SK-N-SH (cell line): ENCODE results near the gene TRPM3. TPM values are rescaled to one million over a fixed set of nuclear protein-coding genes. Genes with fewer than 3 reads are reported as not detected.

Source experiments
- CTCF ChIA-PET: fragments of 300-600, 350-600 bp; formaldehyde crosslinking; extraction: SDS; loops from one replicate; lab custom pipeline; 2021; lab: Yijun Ruan, JAX
- POLR2A ChIA-PET: fragments of 350-600 bp; sonication (Branson Sonifier 250); formaldehyde crosslinking; extraction: SDS; loops from one replicate; lab custom pipeline; 2020; ENCODE audit warnings: antibody characterized with exemption, inconsistent platforms; lab: Yijun Ruan, JAX
- DNase-seq: peaks from one replicate; pipeline ENCODE4 v3.0.0; 2012
- H2AFZ ChIP-seq: fragments of 200-600 bp; sonication (generic); 2 replicates; pipeline ENCODE4 v1.8.1; 2016; ENCODE audit warnings: antibody characterized with exemption, mild to moderate bottlenecking, low read depth
- H3F3A ChIP-seq: fragments of 200-600 bp; sonication (generic); replicated peaks from 2 replicates; pipeline ENCODE3; 2016; ENCODE audit warnings: antibody characterized with exemption, mild to moderate bottlenecking; ENCODE audit not compliant: insufficient read depth
- H3K27ac ChIP-seq, 2 experiments: fragments of 200-500 bp in 1 of 2; fragments of 200-600 bp in 1 of 2; sonication (Bioruptor generic) in 1 of 2; sonication (generic), shearing (Covaris generic) in 1 of 2; 2 replicates each; pipeline versions ENCODE4 v1.5.1 to v1.6.1; 2014 to 2016; ENCODE audit warnings: low read depth in 2 of 2, inconsistent platforms in 1 of 2, low read length in 1 of 2, mild to moderate bottlenecking in 1 of 2, mixed read lengths in 1 of 2
- H3K27me3 ChIP-seq: fragments of 200-600 bp; sonication (generic), shearing (Covaris generic); 2 replicates; pipeline ENCODE4 v1.6.1; 2016; ENCODE audit warnings: mixed run types; ENCODE audit not compliant: insufficient read depth
- H3K36me3 ChIP-seq, 2 experiments: fragments of 200-500 bp in 1 of 2; fragments of 200-600 bp in 1 of 2; sonication (Bioruptor generic) in 1 of 2; sonication (generic) in 1 of 2; replicated peaks in 1 of 2; 2 replicates each; pipeline versions ENCODE3 to v1.5.1; 2014 to 2016; ENCODE audit warnings: low read length in 1 of 2, mild to moderate bottlenecking in 1 of 2; ENCODE audit not compliant: insufficient read depth in 2 of 2, control insufficient read depth in 1 of 2
- H3K4me1 ChIP-seq, 2 experiments: fragments of 200-500 bp in 1 of 2; fragments of 200-600 bp in 1 of 2; sonication (Bioruptor generic) in 1 of 2; sonication (generic), shearing (Covaris generic) in 1 of 2; 2 replicates each; pipeline versions ENCODE4 v1.5.1 to v1.6.1; 2014 to 2016; ENCODE audit warnings: low read depth in 1 of 2, low read length in 1 of 2, mixed run types in 1 of 2; ENCODE audit not compliant: insufficient read depth in 2 of 2, control insufficient read depth in 1 of 2
- H3K4me2 ChIP-seq: fragments of 200-600 bp; sonication (generic), shearing (Covaris generic); 2 replicates; pipeline ENCODE4 v1.6.1; 2017; ENCODE audit warnings: mixed run types
- H3K4me3 ChIP-seq, 2 experiments: fragments of 200-500 bp in 1 of 2; fragments of 200-600 bp in 1 of 2; sonication (Bioruptor generic) in 1 of 2; sonication (generic), shearing (Covaris generic) in 1 of 2; 2 replicates each; pipeline versions ENCODE4 v1.5.1 to v1.8.1; 2014 to 2016; ENCODE audit warnings: low read depth in 2 of 2, inconsistent platforms in 1 of 2, low read length in 1 of 2, mild to moderate bottlenecking in 1 of 2, mixed read lengths in 1 of 2, moderate library complexity in 1 of 2
- H3K79me2 ChIP-seq: fragments of 200-600 bp; sonication (generic); 2 replicates; pipeline ENCODE4 v1.8.1; 2017; ENCODE audit warnings: mild to moderate bottlenecking; ENCODE audit not compliant: insufficient read depth
- H3K9ac ChIP-seq: fragments of 200-600 bp; sonication (generic); 2 replicates; pipeline ENCODE4 v1.6.1; 2017; ENCODE audit warnings: mixed run types
- H3K9me2 ChIP-seq: fragments of 200-600 bp; sonication (generic); 2 replicates; pipeline ENCODE4 v1.6.1; 2017; ENCODE audit warnings: mixed run types
- H3K9me3 ChIP-seq: fragments of 200-600 bp; sonication (generic); 2 replicates; pipeline ENCODE4 v1.6.1; 2017; ENCODE audit warnings: mixed run types, mild to moderate bottlenecking, moderate library complexity
- H4K20me1 ChIP-seq: fragments of 200-600 bp; sonication (generic); 2 replicates; pipeline ENCODE4 v1.6.1; 2017; ENCODE audit warnings: mild to moderate bottlenecking, mixed run types; ENCODE audit not compliant: insufficient read depth
- CHD2 ChIP-seq: fragments of 150-350 bp; IDR thresholded peaks from 2 replicates; pipeline ENCODE4 v1.6.1; 2018; ENCODE audit warnings: low read length; ENCODE audit not compliant: partially characterized antibody
- ELF1 ChIP-seq: IDR thresholded peaks from 2 replicates; pipeline ENCODE4 v1.4.0; 2012
- FOXM1 ChIP-seq: IDR thresholded peaks from 2 replicates; pipeline ENCODE4 v1.4.0; 2012; ENCODE audit warnings: low read depth, mild to moderate bottlenecking
- GABPA ChIP-seq: IDR thresholded peaks from 2 replicates; pipeline ENCODE4 v1.4.0; 2012; ENCODE audit warnings: low read depth, mild to moderate bottlenecking
- MEF2A ChIP-seq: IDR thresholded peaks from 2 replicates; pipeline ENCODE4 v1.4.0; 2012; ENCODE audit warnings: low read depth, borderline replicate concordance
- POLR2AphosphoS5 ChIP-seq: IDR thresholded peaks from 2 replicates; pipeline ENCODE4 v1.6.1; 2012; ENCODE audit warnings: low read depth, low read length
- RAD21 ChIP-seq: IDR thresholded peaks from 2 replicates; pipeline ENCODE4 v1.6.1; 2012; ENCODE audit warnings: mild to moderate bottlenecking, low read length
- RCOR1 ChIP-seq: fragments of 150-350 bp; IDR thresholded peaks from 2 replicates; pipeline ENCODE4 v1.6.1; 2017; ENCODE audit warnings: antibody characterized with exemption, low read length
- SMC3 ChIP-seq: IDR thresholded peaks from 2 replicates; pipeline ENCODE4 v1.6.1; 2012; ENCODE audit warnings: low read depth, low read length, improper control_type of control experiment
- TEAD4 ChIP-seq: IDR thresholded peaks from 2 replicates; pipeline ENCODE4 v1.4.0; 2012; ENCODE audit warnings: mild to moderate bottlenecking, borderline replicate concordance; ENCODE audit not compliant: insufficient read depth
- USF1 ChIP-seq: IDR thresholded peaks from 2 replicates; pipeline ENCODE4 v1.4.0; 2012; ENCODE audit warnings: low read depth, borderline replicate concordance
- USF2 ChIP-seq: fragments of 150-350 bp; IDR thresholded peaks from 2 replicates; pipeline ENCODE4 v1.6.1; 2017; ENCODE audit warnings: antibody characterized with exemption, low read length, low read depth, borderline replicate concordance
- YY1 ChIP-seq: IDR thresholded peaks from 2 replicates; pipeline ENCODE4 v1.4.0; 2012; ENCODE audit warnings: low read depth, mild to moderate bottlenecking
- WGBS: methylation state at CpG from one replicate; pipeline ENCODE4 v1.1.6; 2017; ENCODE audit warnings: low lambda C conversion rate; 5-methylcytosine and 5-hydroxymethylcytosine counted together
- polyA plus RNA-seq, 3 experiments: library from polyadenylated mRNA; depleted of rRNA; stranded (reverse); fragments of >200 nt; gene quantifications; 2 replicates each; pipeline ENCODE4 v1.2.3, GENCODE V29; 2012
- TF ChIP-seq, protein P1 (sequence below): IDR thresholded peaks from 2 replicates; pipeline ENCODE4 v1.4.0; 2012; ENCODE audit warnings: low read depth, borderline replicate concordance
- TF ChIP-seq, protein P2 (sequence below): IDR thresholded peaks from 2 replicates; pipeline ENCODE4; 2012
- TF ChIP-seq, protein P3 (sequence below): IDR thresholded peaks from 2 replicates; pipeline ENCODE4 v1.6.1; 2012; ENCODE audit warnings: mild to moderate bottlenecking, low read depth, low read length, moderate library complexity

The TRPM3 gene
- polyA plus RNA-seq, 1 of the 3 experiments (the other 2 are of a cell fraction), result not detected

DNA sequence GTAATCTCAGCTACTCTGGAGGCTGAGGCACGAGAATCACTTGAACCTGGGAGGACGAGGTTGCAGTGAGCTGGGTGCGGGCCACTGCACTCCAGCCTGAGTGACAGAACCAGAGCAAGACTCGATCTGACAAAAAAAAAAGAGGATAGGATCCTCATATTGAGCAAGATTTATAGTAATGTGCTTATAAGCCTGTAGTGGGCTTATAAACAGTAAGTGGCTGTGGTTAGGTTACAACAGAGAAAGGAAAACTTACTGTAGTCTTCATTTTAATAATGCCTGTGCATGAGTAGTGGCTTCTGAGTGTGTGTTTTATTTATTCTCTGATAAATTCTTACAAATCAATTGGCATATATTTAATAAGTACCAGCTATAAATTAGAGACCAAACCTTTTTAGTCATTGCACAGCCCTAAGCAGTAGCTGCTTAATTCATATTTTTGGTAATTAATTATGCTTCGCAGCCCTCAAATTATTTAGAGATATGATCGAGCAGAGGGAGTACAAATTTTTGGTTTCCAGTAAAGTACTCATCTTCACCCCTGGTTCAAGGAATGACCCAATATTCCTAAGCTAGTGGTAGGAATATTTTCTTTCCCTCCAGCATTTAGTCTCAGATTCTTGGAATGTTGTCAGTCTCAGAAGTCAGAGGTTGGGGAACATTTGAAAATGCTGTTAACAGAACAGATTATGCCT, 633.2 kb downstream of the TRPM3 start:
- H3K9ac ChIP-seq, result no peak overlapping the region
- H3F3A ChIP-seq, result no peaks in the 10 kb centered on the region
- no peaks in the 10 kb centered on the region for H3K36me3 ChIP-seq
- CTCF ChIA-PET, result interaction anchor here (1.0 to 1.7 kb wide), 3 partner anchors 9 to 19 kb away, joined by 3 to 5 read pairs (median 4); no protein-coding TSS in a partner anchor
- no peaks in the 10 kb centered on the region for H3K9me2 ChIP-seq
- no peaks in the 10 kb centered on the region for H4K20me1 ChIP-seq
- no peak overlapping the region for H3K4me2 ChIP-seq
- POLR2A ChIA-PET, result interaction anchor here (1.0 kb wide), 1 partner anchor 68 kb away, joined by 3 read pairs; no protein-coding TSS in a partner anchor
- TF ChIP-seq FOXM1, result no peak
- TF ChIP-seq RAD21, result no peak
- TF ChIP-seq ELF1, result no peak
- no peak for TF ChIP-seq TEAD4
- TF ChIP-seq, protein P1, sequence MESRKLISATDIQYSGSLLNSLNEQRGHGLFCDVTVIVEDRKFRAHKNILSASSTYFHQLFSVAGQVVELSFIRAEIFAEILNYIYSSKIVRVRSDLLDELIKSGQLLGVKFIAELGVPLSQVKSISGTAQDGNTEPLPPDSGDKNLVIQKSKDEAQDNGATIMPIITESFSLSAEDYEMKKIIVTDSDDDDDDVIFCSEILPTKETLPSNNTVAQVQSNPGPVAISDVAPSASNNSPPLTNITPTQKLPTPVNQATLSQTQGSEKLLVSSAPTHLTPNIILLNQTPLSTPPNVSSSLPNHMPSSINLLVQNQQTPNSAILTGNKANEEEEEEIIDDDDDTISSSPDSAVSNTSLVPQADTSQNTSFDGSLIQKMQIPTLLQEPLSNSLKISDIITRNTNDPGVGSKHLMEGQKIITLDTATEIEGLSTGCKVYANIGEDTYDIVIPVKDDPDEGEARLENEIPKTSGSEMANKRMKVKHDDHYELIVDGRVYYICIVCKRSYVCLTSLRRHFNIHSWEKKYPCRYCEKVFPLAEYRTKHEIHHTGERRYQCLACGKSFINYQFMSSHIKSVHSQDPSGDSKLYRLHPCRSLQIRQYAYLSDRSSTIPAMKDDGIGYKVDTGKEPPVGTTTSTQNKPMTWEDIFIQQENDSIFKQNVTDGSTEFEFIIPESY, result no peak
- TF ChIP-seq, protein P2, sequence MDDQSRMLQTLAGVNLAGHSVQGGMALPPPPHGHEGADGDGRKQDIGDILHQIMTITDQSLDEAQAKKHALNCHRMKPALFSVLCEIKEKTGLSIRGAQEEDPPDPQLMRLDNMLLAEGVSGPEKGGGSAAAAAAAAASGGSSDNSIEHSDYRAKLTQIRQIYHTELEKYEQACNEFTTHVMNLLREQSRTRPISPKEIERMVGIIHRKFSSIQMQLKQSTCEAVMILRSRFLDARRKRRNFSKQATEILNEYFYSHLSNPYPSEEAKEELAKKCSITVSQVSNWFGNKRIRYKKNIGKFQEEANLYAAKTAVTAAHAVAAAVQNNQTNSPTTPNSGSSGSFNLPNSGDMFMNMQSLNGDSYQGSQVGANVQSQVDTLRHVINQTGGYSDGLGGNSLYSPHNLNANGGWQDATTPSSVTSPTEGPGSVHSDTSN, result no peak
- TF ChIP-seq CHD2, result no peak
- no peak for TF ChIP-seq USF1
- no peak for TF ChIP-seq RCOR1
- TF ChIP-seq YY1, result no peak
- TF ChIP-seq USF2, result no peak
- TF ChIP-seq, protein P3, sequence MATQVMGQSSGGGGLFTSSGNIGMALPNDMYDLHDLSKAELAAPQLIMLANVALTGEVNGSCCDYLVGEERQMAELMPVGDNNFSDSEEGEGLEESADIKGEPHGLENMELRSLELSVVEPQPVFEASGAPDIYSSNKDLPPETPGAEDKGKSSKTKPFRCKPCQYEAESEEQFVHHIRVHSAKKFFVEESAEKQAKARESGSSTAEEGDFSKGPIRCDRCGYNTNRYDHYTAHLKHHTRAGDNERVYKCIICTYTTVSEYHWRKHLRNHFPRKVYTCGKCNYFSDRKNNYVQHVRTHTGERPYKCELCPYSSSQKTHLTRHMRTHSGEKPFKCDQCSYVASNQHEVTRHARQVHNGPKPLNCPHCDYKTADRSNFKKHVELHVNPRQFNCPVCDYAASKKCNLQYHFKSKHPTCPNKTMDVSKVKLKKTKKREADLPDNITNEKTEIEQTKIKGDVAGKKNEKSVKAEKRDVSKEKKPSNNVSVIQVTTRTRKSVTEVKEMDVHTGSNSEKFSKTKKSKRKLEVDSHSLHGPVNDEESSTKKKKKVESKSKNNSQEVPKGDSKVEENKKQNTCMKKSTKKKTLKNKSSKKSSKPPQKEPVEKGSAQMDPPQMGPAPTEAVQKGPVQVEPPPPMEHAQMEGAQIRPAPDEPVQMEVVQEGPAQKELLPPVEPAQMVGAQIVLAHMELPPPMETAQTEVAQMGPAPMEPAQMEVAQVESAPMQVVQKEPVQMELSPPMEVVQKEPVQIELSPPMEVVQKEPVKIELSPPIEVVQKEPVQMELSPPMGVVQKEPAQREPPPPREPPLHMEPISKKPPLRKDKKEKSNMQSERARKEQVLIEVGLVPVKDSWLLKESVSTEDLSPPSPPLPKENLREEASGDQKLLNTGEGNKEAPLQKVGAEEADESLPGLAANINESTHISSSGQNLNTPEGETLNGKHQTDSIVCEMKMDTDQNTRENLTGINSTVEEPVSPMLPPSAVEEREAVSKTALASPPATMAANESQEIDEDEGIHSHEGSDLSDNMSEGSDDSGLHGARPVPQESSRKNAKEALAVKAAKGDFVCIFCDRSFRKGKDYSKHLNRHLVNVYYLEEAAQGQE, result no peak
- no peak for TF ChIP-seq POLR2AphosphoS5
- no peak for TF ChIP-seq SMC3
- TF ChIP-seq GABPA, result no peak
- no peak for TF ChIP-seq MEF2A
- TF ChIP-seq, all 33 proteins: peak for 0
- no peak for DNase-seq
- H3K27ac ChIP-seq, result no peak overlapping the region
- no peaks in the 10 kb centered on the region for H3K79me2 ChIP-seq
- no peaks in the 10 kb centered on the region for H3K9me3 ChIP-seq
- H3K4me3 ChIP-seq, result no peak overlapping the region
- H3K4me1 ChIP-seq, result no peaks in the 10 kb centered on the region
- H3K27me3 ChIP-seq, result no peaks in the 10 kb centered on the region
- H2AFZ ChIP-seq, result no peak overlapping the region
- WGBS, result 73% methylated on average over 6 of the region's 6 CpGs
